A549 (cell line): Measurements from ENCODE around the gene OR51E2. TPM values are rescaled to one million over a fixed set of nuclear protein-coding genes. Genes with fewer than 3 reads are reported as not detected.
"Not testable (repeated sequence)": the region's sequence is repeated elsewhere in the genome, so short reads cannot be mapped to it uniquely, and the experiment has no call there.

ENCODE experiments used
- ATAC-seq, 2 experiments: fragments of 200-7000 bp in 1 of 2; fragments of >200 bp in 1 of 2; cut with Nextera tagmentation in 1 of 2; cut with Tn5 transposase in 1 of 2; 3 replicates each; pipeline versions ENCODE4 v1.8.0 to v1.9.1; 2018 to 2020; ENCODE audit warnings: mild to moderate bottlenecking in 1 of 2, moderate library complexity in 1 of 2
- CTCF ChIA-PET: fragments of 300-600 bp; sonication (Branson Sonifier 250); formaldehyde crosslinking; extraction: SDS; loops from one replicate; lab custom pipeline; 2021; ENCODE audit warnings: antibody characterized with exemption, inconsistent platforms; lab: Yijun Ruan, JAX
- POLR2A ChIA-PET: fragments of 350-600 bp; formaldehyde crosslinking; extraction: SDS; loops from one replicate; lab custom pipeline; 2021; ENCODE audit warnings: antibody characterized with exemption, inconsistent platforms; lab: Yijun Ruan, JAX
- DNase-seq, 2 experiments: peaks; one replicate each; pipeline versions ENCODE4 v3.0.0 to v3.0.0-alpha.2; 2011 to 2016; ENCODE audit warnings: low read depth in 1 of 2, low spot score in 1 of 2
- FAIRE-seq: peaks from 2 replicates; lab custom pipeline; 2011; peaks lifted over from hg19 to GRCh38; lab: Jason Lieb, UNC
- H3K27ac ChIP-seq, 2 experiments: fragments of >200 bp; sonication (Bioruptor Twin); formaldehyde crosslinking; 3 replicates each; pipeline ENCODE4 v1.5.1; 2016 to 2017
- H3K4me1 ChIP-seq: fragments of >200 bp; sonication (Bioruptor Twin); formaldehyde crosslinking; 3 replicates; pipeline ENCODE4 v1.6.1; 2016
- H3K4me2 ChIP-seq: fragments of >200 bp; sonication (Bioruptor Twin); formaldehyde crosslinking; 3 replicates; pipeline ENCODE4 v1.6.1; 2016
- H3K4me3 ChIP-seq: fragments of >200 bp; sonication (Bioruptor Twin); formaldehyde crosslinking; 3 replicates; pipeline ENCODE4 v1.5.1; 2016
- H3K9me3 ChIP-seq: fragments of >200 bp; sonication (Bioruptor Twin); formaldehyde crosslinking; 3 replicates; pipeline ENCODE4 v1.6.1; 2016
- BCL3 ChIP-seq: fragments of >200 bp; sonication (Bioruptor Twin); formaldehyde crosslinking; IDR thresholded peaks from 3 replicates; pipeline ENCODE4 v1.6.1; 2016
- CBX2 ChIP-seq: fragments of 200-600 bp; sonication (generic); IDR thresholded peaks from 2 replicates; pipeline ENCODE4 v1.6.1; 2016; ENCODE audit warnings: low read depth, mild to moderate bottlenecking, borderline replicate concordance
- CBX8 ChIP-seq: fragments of 200-600 bp; sonication (generic); IDR thresholded peaks from 2 replicates; pipeline ENCODE4 v1.6.1; 2016
- CEBPB ChIP-seq, 2 experiments: fragments of >200 bp in 1 of 2; sonication (Bioruptor Twin) in 1 of 2; formaldehyde crosslinking in 1 of 2; IDR thresholded peaks; 2 replicates each; pipeline ENCODE4 v1.6.1; 2012 to 2016
- CHD2 ChIP-seq: fragments of 150-350 bp; IDR thresholded peaks from 2 replicates; pipeline ENCODE4 v1.6.1; 2014; ENCODE audit warnings: low read length; ENCODE audit not compliant: partially characterized antibody
- CHD4 ChIP-seq: fragments of 200-600 bp; sonication (generic); IDR thresholded peaks from 2 replicates; pipeline ENCODE4 v1.6.1; 2016; ENCODE audit warnings: antibody characterized with exemption, mild to moderate bottlenecking, borderline replicate concordance
- EHMT2 ChIP-seq: fragments of 200-600 bp; sonication (generic); IDR thresholded peaks from 2 replicates; pipeline ENCODE4 v1.6.1; 2016; ENCODE audit warnings: antibody characterized with exemption, low read depth, mild to moderate bottlenecking, moderate library complexity
- ELK1 ChIP-seq: fragments of 150-350 bp; IDR thresholded peaks from 2 replicates; pipeline ENCODE4 v1.6.1; 2014; ENCODE audit warnings: low read depth, mild to moderate bottlenecking, low read length
- EP300 ChIP-seq, 2 experiments: fragments of >200 bp; sonication (Bioruptor Twin); formaldehyde crosslinking; IDR thresholded peaks; 2 replicates in 1 of 2; 3 replicates in 1 of 2; pipeline ENCODE4 v1.6.1; 2016 to 2017
- ESRRA ChIP-seq: fragments of 150-350 bp; IDR thresholded peaks from 2 replicates; pipeline ENCODE4 v1.6.1; 2014; ENCODE audit warnings: mild to moderate bottlenecking, low read length, borderline replicate concordance
- FOSL2 ChIP-seq, 2 experiments: fragments of 450-650 bp in 1 of 2; fragments of >200 bp in 1 of 2; sonication (Bioruptor Twin) in 1 of 2; formaldehyde crosslinking; IDR thresholded peaks; 2 replicates each; pipeline versions ENCODE4 v1.5.0 to v1.6.1; 2016 to 2020; ENCODE audit warnings: mild to moderate bottlenecking in 1 of 2, moderate library complexity in 1 of 2
- FOXS1 ChIP-seq: fragments of 250-450 bp; sonication (Bioruptor Pico); IDR thresholded peaks from 2 replicates; pipeline ENCODE4 v1.5.0; 2020; ENCODE audit warnings: mild to moderate bottlenecking, moderate library complexity
- HES2 ChIP-seq: fragments of >200 bp; sonication (Bioruptor Twin); formaldehyde crosslinking; IDR thresholded peaks from 2 replicates; pipeline ENCODE4 v1.6.1; 2016
- JUN ChIP-seq, 2 experiments: fragments of >200 bp; sonication (Bioruptor Twin); formaldehyde crosslinking; IDR thresholded peaks; 2 replicates in 1 of 2; 3 replicates in 1 of 2; pipeline ENCODE4 v1.6.1; 2016 to 2017
- JUNB ChIP-seq: fragments of >200 bp; sonication (Bioruptor Twin); formaldehyde crosslinking; IDR thresholded peaks from 2 replicates; pipeline ENCODE4 v1.6.1; 2016
- KDM1A ChIP-seq: fragments of 200-600 bp; sonication (generic); IDR thresholded peaks from 2 replicates; pipeline ENCODE4 v1.6.1; 2016; ENCODE audit warnings: low read depth, mild to moderate bottlenecking
- KDM5A ChIP-seq: fragments of 200-600 bp; sonication (generic); IDR thresholded peaks from 2 replicates; pipeline ENCODE4 v1.6.1; 2016; ENCODE audit warnings: antibody characterized with exemption, mild to moderate bottlenecking
- NPAS2 ChIP-seq: fragments of 250-450 bp; sonication (Bioruptor Pico); IDR thresholded peaks from 2 replicates; pipeline ENCODE4 v1.8.0; 2022; ENCODE audit warnings: mild to moderate bottlenecking, moderate library complexity, borderline replicate concordance
- POLR2A ChIP-seq: IDR thresholded peaks from 2 replicates; pipeline ENCODE4 v1.6.1; 2012; ENCODE audit warnings: mild to moderate bottlenecking, low read length
- RARB ChIP-seq: fragments of 250-450 bp; sonication (Bioruptor Pico); IDR thresholded peaks from 2 replicates; pipeline ENCODE4 v1.8.0; 2021; ENCODE audit warnings: mild to moderate bottlenecking, moderate library complexity
- SMC3 ChIP-seq: fragments of >200 bp; sonication (Bioruptor Twin); formaldehyde crosslinking; IDR thresholded peaks from 3 replicates; pipeline ENCODE4 v1.6.1; 2018; ENCODE audit warnings: inconsistent platforms
- USF2 ChIP-seq: fragments of 450-650 bp; IDR thresholded peaks from 2 replicates; pipeline ENCODE4 v1.6.1; 2014; ENCODE audit warnings: antibody characterized with exemption
- ZC3H11A ChIP-seq: fragments of 450-650 bp; IDR thresholded peaks from 2 replicates; pipeline ENCODE4 v1.6.1; 2014; ENCODE audit warnings: antibody characterized with exemption, mild to moderate bottlenecking
- ZNF302 ChIP-seq: fragments of 250-450 bp; sonication (Bioruptor Pico); IDR thresholded peaks from 2 replicates; pipeline ENCODE4 v1.9.0; 2021; ENCODE audit warnings: inconsistent platforms, mild to moderate bottlenecking, moderate library complexity
- WGBS: methylation state at CpG from one replicate; pipeline ENCODE4 v1.1.6; 2017; ENCODE audit errors: missing lambda C conversion rate; 5-methylcytosine and 5-hydroxymethylcytosine counted together
- polyA minus RNA-seq: library from RNA; depleted of rRNA, polyadenylated mRNA; stranded (reverse); fragments of >200 nt; gene quantifications from 2 replicates; pipeline ENCODE4 v1.2.3, GENCODE V29; 2011; rRNA and poly(A)+ RNA removed
- polyA plus RNA-seq, 4 experiments: library from polyadenylated mRNA; depleted of rRNA in 3 of 4; stranded (reverse); fragments of >200 nt; fragmentation: RNase III in 1 of 4; extraction: RNeasy Plus Mini Kit Qiagen cat#74134 plus additional on column Dnase treatment in 1 of 4; gene quantifications; 2 replicates in 3 of 4; 3 replicates in 1 of 4; pipeline ENCODE4 v1.2.3, GENCODE V29; 2011 to 2017

The OR51E2 gene
- polyA plus RNA-seq (2011; rRNA removed) (0.07 TPM in 1 of 2 replicates, not detected in the other), polyA plus RNA-seq (2017; fragmentation: RNase III; extraction: RNeasy Plus Mini Kit Qiagen cat#74134 plus additional on column Dnase treatment) (not detected in 3 replicates), polyA minus RNA-seq (not detected in 2 replicates)
- not detected in 2 replicates for polyA plus RNA-seq (2012; cell fraction: cytosol; rRNA removed)
- 0.10 TPM in 1 of 2 replicates, not detected in the other for polyA plus RNA-seq (2012; cell fraction: nucleus; rRNA removed)

DNA sequence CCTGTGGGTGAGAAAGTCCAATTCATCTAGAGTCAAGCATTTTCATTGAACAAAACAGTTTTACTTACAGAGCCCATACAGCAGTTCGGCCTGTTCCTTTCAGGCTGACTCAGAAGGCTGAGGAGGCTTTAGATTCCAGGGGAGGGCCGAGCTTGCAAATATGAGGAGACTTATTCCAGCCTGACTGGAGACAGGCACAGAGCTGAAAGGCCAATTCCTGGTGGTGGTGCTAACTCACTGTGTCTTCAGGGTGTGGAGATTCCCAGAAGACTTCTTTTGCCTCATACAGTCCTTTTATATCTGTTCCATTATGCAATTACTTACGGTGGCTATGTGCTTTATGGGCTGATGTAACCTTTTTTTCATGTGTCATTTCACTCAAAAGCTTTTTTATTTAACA, at the start of gene OR51E2:
Gene OR51E2, minus strand, starts transcription at position 269 of the 400 bp plus-strand sequence. CDS start 15,142 bp downstream, outside the sequence.
- POLR2A ChIA-PET = no interaction called here
- CTCF ChIA-PET = no interaction called here
- H3K4me1 ChIP-seq = no peaks in the 10 kb centered on the region
- FAIRE-seq = no peak
- TF ChIP-seq NPAS2 (CRISPR knock-in tag) (no peak), BCL3 (no peak), CHD2 (no peak), FOSL2 (IDR thresholded peaks at IDR 0.05) (no peak), FOSL2 (CRISPR knock-in tag; IDR thresholded peaks at IDR 0.05) (no peak), FOXS1 (no peak), POLR2A (no peak), HES2 (no peak), EHMT2 (no peak), EP300 (IDR thresholded peaks at IDR 0.05) (no peak), JUNB (no peak), JUN (IDR thresholded peaks at IDR 0.05) (no peak), ZNF302 (CRISPR knock-in tag) (no peak), ELK1 (no peak), CEBPB (IDR thresholded peaks at IDR 0.05) (no peak), SMC3 (no peak)
- no peaks in the 10 kb centered on the region for H3K9me3 ChIP-seq
- no peak for DNase-seq
- no peak within 1 kb of the TSS for H3K4me3 ChIP-seq
- ATAC-seq = no peak
- H3K27ac ChIP-seq = no peak within 1 kb of the TSS
- no peak within 1 kb of the TSS for H3K4me2 ChIP-seq
- WGBS = 5% methylated on average over 3 of the region's 3 CpGs

DNA sequence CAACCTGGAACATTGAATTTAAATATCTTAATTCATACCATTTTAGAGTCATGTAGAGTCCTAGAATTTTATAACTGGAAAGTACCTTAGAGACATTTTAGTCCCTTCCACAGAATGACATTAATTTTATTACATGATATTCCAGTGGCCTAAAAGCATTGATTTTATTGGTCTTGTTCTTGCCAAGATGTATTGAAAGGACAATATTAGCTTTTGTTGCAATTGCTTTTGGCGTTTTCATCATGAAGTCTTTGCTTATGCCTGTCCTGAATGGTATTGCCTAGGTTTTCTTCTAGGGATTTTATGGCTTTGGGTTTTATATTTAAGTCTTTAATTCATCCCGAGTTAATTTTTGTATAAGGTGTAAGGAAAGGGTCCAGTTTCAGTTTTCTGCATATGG, 43.1 kb upstream of the OR51E2 start:
- H3K27ac ChIP-seq = no peak overlapping the region
- TF ChIP-seq ESRRA (no peak), KDM5A (no peak), CHD4 (no peak), CBX2 (no peak), RARB (CRISPR knock-in tag) (no peak), USF2 (no peak)
- H3K4me1 ChIP-seq = no peaks in the 10 kb centered on the region
- H3K4me3 ChIP-seq = no peak overlapping the region
- WGBS = 2% methylated on average over 2 of the region's 2 CpGs
- FAIRE-seq (no peak), DNase-seq (no peak), ATAC-seq (no peak)
- no peak overlapping the region for H3K4me2 ChIP-seq
- ChIA-PET POLR2A (no interaction called here), CTCF (no interaction called here)
- no peaks in the 10 kb centered on the region for H3K9me3 ChIP-seq

- 32% methylated on average over 2 of the region's 2 CpGs for WGBS
- FAIRE-seq = no peak
- Histone ChIP-seq H3K4me2 (no peak overlapping the region), H3K4me1 (no peaks in the 10 kb centered on the region), H3K9me3 (no peaks in the 10 kb centered on the region), H3K27ac (no peak overlapping the region), H3K4me3 (no peak overlapping the region)
- POLR2A ChIA-PET = no interaction called here
- CTCF ChIA-PET = interaction anchor here (1.2 to 1.6 kb wide), 2 partner anchors 91 to 100 kb away, joined by 3 to 5 read pairs; no protein-coding TSS in a partner anchor
- no peak for TF ChIP-seq ZC3H11A
- no peak for TF ChIP-seq CBX8
- no peak for TF ChIP-seq KDM1A
- no peak for ATAC-seq
- DNase-seq = no peak
Observed at GRCh38 chr11:4727171-4727570, 29.5 kb upstream of the OR51E2 start.

- 34% methylated on average over 21 of the region's 33 CpGs for WGBS
- DNase-seq = peak in 1 of 2 experiments; percentile 7
- H3K9me3 ChIP-seq, FAIRE-seq, H3K4me3 ChIP-seq, H3K4me2 ChIP-seq, POLR2A ChIA-PET, H3K27ac ChIP-seq, H3K4me1 ChIP-seq, ATAC-seq, CTCF ChIA-PET: not testable (repeated sequence)
Observed at GRCh38 chr11:4722616-4723534, 25.2 kb upstream of the OR51E2 start.
